HG02759 (cell line): ENCODE measurements around the gene ZNF135.

ENCODE experiments used
- ATAC-seq: cut with Tn5 transposase; IDR thresholded peaks from one replicate; pipeline ENCODE4 v1.9.1; 2021; ENCODE audit warnings: mild to moderate bottlenecking, moderate library complexity; ENCODE audit not compliant: unreplicated experiment

ZNF135 gene

GRCh38 chr19:58059003-58059670 is at the start of gene ZNF135:
ZNF135 (plus strand) TSS chr19:58059282; CDS start chr19:58060003, 721 bp downstream.
- ATAC-seq = no peak

GRCh38 chr19:58009301-58009665 is 49.8 kb upstream of the ZNF135 start:
- no peak for ATAC-seq

DNA sequence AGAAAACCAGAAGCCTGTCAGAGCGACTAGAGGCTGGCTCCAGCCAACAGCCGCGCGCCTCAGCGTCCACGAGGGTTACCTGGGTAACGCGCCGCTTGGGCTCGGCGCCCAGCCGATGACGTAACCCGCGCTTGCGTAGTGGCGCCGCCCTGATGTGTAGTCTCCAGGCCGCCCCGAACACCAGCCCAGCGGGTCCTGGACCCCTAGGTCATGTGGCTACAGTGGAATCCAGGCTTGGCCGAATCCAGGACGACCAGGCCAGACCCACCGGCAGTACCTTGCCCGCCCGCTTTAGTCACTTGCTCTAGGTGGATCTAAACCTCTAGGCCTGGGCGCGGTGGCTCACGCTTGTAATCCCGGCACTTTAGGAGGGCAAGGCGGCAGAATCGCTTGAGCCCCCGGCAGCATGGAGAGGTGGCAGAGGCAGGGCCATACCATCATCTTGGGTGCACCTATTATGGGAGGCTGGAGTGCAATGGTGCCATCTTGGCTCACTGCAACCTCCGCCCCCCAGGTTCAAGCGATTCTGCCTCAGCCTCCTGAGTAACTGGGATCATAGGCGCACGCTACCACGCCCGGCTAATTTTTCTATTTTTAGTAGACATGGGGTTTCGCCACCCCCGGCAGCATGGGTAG is 49.3 kb upstream of the ZNF135 start:
- no peak for ATAC-seq

DNA sequence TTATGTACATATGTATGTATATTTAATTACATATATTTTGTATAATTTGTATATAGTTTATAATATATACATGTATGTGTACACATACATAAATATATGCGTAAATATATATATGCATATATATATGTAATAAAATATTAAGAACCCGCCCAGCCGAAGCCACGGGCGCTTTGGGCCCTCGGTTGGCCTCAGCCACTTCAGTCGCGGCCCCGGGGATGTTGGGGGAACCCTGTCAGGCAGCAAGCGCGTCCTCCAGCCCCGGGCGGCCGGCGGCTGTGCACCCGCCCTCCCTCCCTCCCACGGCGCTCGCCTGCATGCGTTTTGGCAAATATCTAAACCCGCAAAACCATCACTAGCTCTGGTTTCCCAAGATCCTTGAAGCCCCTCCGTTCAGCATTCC is 48.6 kb upstream of the ZNF135 start:
- ATAC-seq = no peak

- no peak for ATAC-seq
Observed at GRCh38 chr19:58014141-58014540, 44.9 kb upstream of the ZNF135 start.

DNA sequence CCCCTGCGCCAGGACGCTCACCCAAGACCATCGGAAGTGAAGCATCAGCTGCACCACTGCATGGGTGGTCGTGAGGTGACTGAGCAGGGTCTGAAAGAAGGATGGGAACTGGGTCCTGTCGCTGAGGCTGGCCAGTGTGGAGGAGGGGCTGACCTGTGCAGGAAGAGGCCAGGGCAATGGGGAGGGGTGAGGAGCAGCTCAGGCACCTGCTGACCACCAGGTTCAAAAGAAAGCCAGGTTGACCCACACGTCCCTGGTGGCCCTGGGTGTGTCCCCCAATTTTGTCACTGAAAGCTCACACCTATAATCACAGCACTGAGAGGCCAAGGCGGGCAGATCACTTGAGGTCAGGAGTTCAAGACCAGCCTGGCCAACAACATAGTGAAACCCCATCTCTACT is 39.0 kb upstream of the ZNF135 start:
- ATAC-seq = no peak

DNA sequence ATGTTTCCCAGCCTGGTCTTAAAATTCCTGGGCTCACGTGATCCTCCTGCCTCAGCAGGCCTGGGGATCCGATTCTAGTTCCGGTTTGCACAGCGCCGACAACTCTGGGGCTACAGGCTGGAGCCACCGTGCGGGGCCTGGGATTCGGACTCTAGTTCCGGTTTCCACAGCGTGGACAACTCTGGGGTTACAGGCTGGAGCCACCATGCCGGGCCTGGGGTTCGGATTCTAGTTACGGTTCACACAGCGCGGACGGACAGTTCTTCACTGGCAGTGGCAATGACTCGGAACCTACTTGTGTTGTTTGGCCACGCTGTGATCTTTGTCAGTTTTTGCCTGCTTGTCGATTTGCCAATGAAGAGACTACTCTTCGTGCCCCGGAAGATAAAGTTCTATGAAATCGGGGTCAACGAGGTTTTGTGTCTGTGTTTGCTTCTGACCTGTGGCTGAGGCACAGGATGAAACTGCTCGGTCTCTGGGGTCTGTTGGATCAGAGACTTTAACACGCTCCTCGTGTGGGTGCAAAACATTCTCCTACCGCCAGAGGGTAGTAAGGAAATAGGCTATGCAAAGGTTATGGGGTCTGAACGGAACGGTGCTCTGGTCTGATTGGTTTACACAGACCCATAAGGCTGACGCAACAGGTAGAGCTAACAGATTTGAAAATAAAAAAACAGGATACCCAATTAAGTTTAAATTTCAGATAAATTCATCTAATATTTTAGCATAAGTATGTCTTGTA is 37.4 kb upstream of the ZNF135 start:
- ATAC-seq = no peak

GRCh38 chr19:58022283-58022660 is 36.8 kb upstream of the ZNF135 start:
- ATAC-seq = no peak

DNA sequence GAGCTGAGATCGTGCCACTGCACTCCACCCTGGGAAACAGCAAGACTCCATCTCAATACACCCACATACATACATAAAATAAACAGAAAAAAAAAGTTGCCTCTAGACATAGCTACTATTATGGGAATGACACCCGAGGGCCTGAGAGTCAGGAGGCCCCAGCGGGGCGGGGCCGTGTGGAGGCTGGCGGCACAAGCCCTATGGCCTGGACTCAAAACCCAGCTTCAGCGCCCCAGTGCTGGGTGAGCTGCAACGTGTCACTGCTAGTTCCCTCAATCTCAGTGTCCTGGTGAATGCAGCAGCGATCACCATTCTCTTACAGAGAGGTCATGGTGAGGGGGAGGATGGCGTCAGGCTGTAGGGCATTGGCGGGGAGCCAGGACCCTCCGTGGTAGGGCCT is 34.4 kb upstream of the ZNF135 start:
- no peak for ATAC-seq

GRCh38 chr19:58033741-58034476 is 25.2 kb upstream of the ZNF135 start, which contains the start of gene ZSCAN1:
ZSCAN1 (plus strand) TSS chr19:58034025; CDS start chr19:58037837, 3,812 bp downstream.
- ATAC-seq = no peak

DNA sequence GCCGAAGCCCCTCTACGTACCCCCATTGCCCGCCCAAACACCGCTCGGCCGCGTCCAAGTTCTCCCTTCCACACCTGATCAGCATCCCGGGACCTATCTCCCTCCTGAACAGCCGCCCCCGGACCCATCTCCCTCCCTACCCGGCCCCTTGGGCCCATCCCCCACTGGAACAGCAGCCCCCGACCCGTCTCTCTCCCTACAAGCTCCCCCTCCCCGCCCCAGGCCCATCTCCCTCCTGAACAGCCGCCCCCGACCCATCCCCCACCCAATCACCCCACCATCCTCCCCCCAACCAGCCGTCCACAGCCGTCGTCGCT is 24.6 kb upstream of the ZNF135 start:
- ATAC-seq = no peak

DNA sequence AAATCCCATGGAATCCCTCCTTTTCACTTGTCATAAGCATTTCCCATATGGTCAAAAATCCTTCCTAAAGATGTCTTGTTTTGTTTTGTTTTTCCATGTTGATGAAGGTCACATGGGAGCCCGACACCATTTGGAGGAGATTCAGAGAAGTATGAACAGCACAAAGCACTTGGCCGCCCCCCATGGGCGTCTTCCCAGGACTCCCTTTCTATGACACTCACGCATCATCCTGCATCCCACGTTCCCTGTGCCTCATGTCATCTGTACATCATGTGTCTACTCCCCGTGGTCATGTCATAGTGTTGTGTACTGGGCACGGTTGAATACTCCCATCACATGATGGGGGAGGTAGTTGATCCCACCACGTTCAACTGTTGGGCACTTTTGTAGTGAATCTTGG is 23.2 kb upstream of the ZNF135 start:
- no peak for ATAC-seq

DNA sequence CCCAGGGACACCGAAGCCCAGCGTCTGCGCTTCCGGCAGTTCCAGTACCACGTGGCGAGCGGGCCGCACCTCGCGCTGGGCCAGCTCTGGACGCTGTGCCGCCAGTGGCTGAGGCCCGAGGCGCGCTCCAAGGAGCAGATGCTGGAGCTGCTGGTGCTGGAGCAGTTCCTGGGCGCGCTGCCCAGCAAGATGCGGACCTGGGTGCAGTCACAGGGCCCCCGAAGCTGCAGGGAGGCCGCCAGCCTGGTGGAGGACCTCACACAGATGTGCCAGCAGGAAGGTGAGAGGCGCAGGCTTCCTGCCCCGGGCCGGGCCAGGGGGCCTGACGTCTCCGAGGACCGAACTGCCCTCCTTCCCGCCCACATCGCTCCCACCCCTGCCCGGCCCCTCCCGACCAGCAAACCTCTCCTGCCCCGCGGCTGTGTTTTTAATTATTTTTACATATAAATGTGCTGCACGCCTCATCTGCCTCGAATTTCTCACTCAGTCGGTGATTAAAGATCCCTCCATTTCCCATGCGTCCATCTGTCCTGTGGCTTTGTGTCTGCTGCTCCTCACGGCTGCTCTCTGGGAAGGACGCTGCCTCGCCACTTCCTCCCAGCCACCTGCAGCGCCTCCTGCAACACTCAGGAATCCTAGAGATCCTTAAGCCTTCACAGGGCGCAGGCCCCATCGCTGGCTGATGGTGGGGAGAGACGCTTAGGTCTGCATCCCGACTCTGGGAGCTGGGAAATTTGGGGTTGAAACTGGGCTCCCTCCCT is 21.0 kb upstream of the ZNF135 start:
- ATAC-seq = no peak

DNA sequence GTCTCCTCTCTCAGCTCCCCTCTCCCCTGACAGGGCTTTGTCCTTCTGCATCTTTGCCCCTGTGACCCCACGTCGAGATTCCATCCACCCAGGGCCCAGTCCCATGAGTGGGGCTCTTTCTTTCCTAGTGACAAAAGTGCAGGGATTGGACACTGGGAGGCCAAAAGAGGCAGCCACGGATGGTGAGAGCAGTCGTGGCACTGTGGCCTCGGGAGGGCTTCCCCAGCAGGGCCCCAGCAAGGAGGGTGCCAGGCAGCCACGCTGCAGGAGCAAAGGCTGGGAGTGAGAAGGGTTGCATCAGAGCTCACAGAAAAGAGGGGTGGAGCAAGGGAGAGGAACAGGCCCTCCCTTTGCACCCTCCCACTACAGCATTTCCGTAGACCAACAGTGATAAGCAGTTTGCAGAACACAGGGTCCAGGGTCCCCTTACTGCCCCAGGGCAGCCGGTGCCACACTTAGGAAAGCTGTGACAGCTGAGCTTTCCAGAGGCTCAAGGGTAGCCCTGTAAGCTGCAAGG is 20.3 kb upstream of the ZNF135 start:
- ATAC-seq = no peak

- ATAC-seq = no peak
Observed at GRCh38 chr19:58040751-58041525, 18.1 kb upstream of the ZNF135 start.

- no peak for ATAC-seq
Observed at GRCh38 chr19:58042495-58043340, 16.4 kb upstream of the ZNF135 start.

DNA sequence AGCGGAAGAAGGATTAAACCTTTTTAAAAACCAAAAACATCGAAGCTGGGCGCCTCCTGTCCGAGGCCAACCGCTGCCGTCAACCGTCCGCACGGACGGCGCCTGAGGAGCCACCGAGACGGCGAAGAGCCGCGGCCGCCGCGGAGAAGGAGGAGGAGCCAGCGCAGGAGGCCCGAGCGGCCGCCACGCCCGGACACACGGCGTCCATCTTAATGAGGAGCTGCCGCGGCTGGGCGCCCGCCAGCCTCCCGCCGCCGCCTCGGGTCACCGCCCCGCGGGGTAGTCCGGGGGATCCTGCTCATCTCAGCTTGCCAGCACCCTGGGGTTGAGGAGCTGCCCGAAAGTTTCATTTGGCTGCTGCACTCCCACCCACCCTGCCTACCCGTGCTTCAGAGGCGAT is 14.7 kb upstream of the ZNF135 start:
- no peak for ATAC-seq

- ATAC-seq = no peak
Observed at GRCh38 chr19:58044886-58045285, 14.2 kb upstream of the ZNF135 start.
